GM03348 (cell line): ENCODE results near the gene PTPRN2.

Experiments
- DNase-seq: peaks from one replicate; pipeline ENCODE4 v3.0.0; 2012; ENCODE audit warnings: low spot score

PTPRN2 gene

DNA sequence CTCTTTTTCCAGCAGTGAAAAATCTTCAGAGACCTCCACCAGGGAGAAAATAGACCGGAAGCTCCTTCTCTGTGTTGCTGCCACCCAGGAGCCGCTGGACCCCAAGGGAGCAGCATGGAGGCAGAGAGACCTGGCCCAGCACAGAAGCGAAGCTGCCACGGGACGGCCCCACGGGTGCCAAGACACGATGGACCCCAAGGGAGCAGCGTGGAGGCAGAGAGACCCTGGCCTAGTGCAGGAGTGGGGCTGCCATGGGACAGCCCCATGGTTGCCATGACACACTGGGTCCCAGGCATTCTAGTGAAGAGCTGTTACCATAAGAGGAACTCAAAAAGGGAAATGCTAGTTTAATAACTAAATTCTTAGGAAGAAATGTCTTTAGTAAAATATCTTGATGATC, 186.3 kb downstream of the PTPRN2 start:
- DNase-seq, result no peak

DNA sequence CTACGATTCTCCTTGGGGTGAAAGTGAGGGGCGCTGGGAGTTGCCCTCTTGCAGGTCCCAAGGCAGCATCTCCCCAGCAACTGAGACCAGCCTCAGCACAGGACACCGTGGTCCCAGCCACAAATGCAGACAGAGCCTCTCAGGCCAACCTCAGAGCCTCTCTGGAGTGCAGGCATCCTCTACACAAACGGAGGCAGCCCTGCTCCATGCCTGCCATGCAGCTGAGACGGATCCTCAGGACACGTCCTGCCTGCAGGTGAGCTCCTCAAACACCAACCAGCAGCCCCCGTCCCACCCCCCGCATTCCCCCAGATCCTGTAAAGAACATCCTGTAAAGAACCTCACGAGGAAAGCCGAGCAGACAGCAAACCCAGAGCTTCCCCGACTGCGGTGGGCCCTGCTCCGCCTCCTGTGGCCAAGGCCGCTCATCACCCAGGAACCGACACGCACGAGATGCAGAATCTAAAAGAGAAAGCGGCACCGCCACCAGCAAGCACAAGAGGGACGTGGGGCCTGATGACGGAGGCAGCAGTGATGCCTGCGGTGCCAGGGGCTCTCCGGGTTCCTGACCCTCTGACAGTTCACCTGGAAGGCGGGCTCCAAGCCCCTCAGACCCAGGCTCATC, 186.9 kb downstream of the PTPRN2 start:
- no peak for DNase-seq

DNA sequence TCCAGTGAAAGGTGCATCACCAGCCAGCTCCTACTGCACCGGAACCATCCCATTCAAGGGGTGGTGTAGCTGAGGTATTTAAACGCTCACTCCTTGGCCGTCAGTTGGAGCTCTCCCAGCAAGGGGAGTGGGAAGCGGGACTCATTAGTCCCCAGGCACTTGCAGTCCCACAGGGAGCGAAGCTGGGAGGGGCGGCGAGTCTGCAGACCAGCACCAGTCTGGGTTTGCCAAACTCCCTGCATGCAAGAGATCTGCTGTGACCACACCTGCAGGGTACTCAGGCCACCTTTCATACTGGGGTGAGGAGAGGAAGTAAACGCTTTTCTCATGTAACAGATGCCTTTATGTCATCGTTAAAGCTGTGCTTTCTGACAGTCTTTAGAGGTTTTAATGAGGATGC, 187.9 kb downstream of the PTPRN2 start:
- no peak for DNase-seq

DNA sequence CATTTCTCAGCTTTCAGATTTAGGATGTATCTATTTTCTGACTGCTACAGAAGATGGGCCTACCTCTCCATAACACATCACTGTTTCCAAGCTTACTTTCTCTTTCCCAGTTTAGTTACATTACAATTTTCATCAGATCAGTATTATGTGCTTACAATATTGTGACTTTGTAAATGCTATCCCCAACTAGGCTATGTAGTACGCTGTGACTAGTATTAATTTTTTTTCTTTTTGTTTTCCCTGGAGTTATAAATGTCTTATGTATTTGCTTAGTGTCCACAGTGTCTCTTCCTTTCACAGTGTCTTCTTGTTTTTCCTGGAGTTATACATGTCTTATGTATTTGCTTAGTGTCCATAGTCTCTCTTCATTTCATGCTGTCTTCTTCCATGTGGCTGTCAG, 188.9 kb downstream of the PTPRN2 start:
- DNase-seq, result no peak

DNA sequence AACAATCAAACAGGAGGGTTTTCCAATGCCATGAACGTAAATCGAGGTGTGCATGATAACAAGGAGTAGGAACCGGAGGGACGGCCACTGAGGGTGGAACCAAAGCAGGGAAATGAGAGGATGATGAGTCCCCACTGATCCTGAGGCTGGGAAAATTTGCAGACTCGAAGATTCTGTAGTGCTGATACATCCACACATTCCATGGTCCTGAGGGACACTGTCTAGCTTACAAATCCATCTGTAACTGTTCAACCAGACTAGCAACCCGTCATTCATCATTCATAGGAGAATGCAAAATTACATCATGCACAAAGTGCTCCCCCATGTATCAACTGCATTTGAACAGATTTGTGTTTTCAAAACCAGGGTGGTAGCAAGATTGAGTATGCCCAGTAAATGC, 189.7 kb downstream of the PTPRN2 start:
- no peak for DNase-seq

DNA sequence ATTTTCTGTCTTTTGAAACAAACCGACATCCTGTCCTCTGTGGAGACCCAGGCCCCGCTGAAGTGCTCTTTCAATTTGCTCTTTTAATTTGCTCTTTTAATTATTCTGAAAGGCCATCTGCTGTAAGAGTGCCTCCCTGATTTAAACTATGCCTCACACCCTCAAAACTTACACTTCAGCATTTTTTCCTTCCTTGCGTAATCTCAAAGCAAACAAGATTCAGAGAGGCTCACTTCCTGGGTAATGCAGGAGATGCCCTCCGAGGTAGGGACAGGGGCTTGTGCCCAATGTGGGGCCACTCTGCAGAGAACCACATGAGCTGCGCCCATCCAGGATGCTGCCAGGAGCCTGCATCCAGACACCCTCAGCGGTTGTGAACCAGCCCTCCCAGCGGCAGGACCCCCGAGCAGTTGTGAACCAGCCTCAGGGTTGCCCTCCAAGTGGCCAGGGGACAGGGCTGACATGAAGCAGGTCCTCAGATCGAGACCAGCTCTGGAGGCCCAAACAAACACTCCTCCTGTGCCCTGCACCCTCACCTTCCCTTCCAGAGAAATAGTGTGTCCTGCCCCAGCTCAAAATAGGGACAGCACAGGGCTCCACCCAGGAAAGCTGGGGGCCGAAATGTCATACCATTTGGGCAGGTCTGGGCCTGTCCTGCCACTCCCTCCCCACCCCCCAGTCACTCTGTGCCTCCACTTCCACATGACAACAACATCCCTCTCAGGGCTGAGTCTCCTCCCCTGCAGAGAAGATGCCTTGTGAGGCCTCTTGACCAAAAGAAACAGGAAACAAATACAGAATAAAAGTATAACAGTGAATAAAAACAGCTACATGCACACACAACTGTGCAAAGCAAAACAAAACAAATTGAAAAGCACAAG, 190.4 kb downstream of the PTPRN2 start:
- DNase-seq, result no peak

DNA sequence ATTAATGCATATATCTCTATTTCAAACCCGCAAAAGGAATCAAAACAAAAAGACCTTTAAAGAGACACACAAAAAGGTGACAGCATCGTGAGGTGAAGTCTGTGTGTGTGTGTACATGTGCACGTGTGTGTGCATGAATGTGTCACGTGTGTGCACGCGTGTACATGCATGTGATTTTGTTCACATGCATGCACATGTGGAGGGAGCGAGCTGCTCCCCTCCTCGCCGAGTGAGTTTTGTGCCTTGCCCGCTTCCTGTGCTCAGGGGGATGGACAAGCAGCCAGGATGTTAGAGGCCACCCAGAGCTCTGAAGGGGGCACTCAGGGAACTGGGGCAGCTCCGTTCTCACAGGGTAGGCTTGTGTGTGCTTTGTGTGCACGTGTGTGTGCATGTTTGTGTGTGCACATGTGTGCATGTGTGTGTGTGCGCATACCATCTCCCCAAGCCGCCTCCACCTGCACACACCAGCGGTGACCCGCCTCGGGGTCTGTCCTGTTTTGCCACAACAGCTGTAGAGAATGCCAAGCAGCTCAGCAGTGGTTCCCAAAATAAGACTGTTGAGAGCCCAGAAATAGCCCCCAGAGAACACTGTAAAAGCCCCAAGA, 191.2 kb downstream of the PTPRN2 start:
- no peak for DNase-seq

DNA sequence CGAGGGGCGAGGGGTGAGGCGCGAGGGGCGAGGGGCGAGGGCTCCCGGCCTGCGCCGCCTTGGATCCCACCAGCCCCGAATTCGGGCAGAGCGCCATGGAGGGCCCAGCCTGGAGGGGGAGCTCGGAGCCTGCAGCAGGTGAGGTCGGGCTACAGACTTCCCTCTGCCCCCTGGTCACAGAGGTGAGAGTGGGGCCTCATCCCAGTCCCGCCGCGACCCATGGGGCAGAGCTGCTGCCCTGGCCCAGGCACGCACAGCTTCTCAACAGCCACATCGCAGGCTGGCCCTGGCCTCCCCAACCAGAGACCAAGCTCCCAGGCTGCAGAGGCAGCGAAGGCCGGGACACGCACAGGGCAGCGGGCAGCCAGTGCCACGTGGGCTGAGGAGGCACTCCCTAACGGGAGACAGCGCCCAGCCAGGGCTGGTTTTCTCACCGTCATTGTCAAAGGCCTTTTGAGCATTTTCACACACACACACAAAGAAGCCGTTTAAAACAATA, 191.8 kb downstream of the PTPRN2 start:
- no peak for DNase-seq

DNA sequence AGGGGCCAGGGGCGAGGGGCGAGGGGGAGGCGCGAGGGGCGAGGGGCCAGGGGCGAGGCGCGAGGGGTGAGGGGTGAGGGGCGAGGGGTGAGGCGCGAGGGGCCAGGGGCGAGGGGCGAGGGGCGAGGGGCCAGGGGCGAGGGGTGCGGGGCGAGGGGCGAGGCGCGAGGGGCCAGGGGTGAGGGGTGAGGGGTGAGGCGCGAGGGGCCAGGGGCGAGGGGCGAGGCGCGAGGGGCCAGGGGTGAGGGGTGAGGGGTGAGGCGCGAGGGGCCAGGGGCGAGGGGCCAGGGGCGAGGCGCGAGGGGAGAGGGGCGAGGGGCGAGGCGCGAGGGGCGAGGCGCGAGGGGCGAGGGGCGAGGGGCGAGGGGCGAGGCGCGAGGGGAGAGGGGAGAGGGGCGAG, 192.3 kb downstream of the PTPRN2 start:
- DNase-seq, result no peak

DNA sequence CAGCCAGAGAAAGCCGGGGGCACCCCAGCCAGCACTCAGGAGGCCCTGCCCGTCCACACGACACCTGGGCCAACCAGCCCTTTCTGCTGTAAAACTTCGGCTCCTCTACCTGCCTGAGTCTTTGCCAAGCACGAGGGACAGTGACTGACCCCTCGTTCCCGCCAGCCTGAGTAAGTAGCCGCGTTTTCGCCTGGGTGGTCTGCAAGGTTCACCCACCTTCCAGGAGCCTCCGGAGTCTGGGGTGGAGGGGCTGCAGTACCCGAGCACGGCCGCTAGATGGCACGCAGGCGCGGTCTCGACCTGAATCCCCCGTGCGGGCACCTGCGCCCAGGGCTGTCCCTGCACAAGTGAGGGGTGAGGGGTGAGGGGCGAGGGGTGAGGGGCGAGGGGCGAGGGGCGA, 192.7 kb downstream of the PTPRN2 start:
- DNase-seq, result peak; percentile 29

DNA sequence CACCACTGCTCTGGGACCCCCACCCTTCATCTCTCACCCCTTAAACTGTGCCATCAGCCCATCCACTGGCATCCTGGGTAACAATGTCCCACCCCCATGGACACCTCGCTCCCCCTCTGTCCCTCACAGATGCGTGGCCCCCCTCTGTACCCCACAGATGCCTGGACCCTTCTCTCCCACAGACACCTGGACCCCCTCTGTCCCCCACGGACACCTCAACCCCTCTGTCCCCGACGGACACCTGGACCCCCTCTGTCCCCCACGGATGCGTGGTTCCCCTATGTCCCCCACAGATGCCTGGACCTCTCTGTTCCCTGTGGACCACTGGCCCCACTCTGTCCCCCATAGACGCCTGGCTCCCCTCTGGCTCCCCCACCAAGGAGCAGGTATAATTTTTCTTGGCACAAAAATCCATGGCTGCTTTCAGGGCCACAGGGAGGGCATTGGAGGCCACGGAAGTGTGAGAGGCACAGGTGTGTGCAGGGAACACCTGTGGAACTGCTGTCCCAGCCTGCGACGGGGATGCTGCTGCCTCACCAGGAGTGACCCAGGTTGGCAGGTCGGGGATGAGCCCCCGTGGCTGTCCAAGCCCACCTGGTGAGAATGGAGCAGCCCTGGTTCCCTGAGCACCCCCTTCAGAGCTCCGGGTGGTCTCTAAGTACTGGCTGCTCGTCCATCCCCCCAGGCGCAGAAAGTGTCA, 193.5 kb downstream of the PTPRN2 start:
- no peak for DNase-seq

DNA sequence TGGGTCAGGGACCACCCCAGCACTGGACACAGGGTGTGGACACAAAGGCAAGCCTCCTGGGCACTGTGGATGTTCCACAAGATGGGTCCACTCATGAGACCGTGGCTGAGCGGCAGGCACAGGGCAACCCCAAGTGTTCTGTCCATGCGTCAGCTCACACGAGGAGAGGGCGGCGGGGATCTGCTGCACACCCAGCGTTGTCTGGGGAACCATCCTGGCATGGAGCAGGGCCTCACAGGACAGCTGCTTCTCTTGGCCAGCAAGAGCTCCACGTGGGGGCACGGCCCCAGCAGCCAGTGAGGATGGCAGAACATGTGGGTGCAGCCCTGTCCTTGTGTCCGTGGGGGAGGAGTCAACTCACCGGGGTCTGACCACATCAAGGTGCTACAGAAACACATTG, 195.4 kb downstream of the PTPRN2 start:
- DNase-seq, result no peak

DNA sequence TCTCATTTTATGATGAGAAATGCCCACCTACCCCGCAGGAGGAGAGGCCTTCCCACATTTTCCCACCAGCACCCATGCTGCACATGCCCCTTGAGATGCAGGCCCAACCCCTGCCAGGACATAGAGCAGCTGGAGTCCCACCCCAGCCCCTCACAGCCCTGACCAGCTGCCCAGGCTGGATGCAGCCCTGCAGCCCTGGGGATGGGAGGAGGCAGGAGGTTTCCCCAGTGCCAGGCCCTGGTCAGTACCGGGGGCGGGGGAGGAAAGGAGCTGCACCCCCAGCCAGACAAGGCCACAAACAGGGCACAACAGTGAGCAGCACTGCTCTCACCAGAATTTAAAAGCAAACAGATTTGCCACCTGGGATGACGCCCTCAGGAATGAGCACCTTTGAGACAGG, 196.1 kb downstream of the PTPRN2 start:
- no peak for DNase-seq

DNA sequence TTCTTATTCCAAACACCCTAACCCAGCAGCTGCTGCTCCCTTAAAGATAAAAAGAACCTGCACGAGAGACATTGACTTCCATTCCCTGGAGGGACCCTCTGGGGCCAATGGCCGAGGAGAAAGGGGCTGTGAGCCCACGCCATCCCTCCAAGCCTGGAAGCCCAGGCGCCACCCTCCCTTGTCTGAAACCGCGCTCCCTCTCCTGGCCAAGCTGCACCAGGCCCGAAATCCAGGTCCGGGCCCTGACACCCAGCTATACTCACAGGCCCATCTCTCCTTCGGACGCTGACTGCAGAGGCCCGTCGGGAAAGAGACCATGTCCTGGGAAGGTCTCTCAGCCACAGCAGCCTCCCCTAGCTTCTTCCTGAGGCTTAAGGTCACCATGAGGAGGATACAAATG, 196.5 kb downstream of the PTPRN2 start:
- no peak for DNase-seq

DNA sequence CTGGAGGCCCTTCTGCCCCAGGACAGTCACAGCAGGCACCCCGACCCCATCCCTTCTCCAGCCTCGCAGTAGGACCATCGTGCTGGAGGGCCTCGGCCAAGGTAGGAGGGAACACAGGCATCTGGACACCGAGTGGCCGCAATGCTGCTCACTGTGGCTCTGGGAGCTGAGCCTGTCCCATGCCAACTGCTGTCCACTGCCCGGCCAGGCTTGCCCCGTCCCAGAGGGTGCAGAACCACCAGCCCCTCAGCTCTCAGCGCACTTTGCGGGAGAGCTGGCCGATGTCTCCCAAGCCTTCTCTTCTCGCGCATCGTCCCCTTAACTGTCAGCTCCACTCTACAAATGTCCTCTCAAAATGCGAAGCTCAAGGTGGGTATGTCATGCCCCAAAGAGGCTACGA, 197.2 kb downstream of the PTPRN2 start:
- no peak for DNase-seq

DNA sequence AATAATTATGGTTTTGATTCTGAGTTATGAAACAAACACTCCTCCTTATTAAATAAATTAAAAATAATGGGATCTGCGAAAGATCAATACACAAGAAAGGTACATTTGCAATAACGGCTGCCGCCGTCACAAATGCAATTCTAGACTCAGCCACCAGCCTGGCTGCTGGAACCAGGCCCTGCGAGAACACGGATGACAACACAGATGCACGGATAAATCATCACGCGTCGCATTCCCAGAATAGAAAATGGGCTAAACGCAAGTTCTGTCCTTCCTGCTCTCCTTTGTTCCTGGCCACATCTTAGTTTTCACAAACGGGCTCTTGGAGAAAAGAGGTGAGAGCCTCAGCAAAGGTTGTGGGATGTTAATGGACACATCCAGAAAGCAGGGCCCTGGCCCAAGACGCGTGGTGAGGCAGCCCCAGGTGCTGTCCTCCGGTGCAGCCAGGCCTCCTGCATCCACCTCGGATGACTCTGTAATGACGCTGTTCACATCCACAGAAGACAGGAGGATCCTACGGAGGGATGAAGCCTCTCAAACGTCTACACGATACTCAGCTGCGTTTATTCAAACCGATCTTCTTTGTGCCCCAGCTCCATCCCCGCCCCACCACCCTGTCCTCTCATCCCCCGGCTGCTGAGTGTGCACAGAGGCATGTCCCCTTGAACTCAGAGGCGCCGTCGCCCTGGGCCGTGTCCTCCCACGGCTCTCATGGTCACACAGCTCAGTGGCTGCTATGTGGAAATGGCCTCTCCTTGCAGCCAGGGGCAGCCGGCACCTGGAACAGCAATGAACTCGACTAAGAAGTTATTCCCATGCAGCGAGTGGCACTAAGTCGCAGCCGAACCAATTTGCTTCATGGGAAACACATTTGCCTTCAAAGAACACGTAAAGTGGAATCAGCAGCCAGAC, 197.9 kb downstream of the PTPRN2 start:
- DNase-seq, result no peak

DNA sequence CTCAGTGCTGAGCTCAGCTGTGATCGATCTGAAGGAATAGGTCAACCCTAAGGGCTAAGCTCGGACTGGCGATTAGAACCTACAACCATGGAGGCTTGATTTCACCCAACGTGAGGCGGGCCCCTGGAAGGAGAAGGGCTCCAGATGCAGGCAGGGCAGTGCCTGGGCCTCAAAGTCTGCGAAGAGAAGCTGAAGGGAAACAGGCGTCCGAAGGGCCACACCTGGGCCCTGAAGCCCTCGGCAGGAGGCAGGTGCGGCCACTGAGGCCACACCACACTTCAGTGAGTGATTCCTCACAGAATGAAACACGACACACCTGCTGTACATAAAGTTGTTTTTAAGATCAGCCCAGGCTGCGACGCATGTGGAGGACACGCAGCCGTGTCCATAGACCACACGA, 198.7 kb downstream of the PTPRN2 start:
- DNase-seq, result no peak

DNA sequence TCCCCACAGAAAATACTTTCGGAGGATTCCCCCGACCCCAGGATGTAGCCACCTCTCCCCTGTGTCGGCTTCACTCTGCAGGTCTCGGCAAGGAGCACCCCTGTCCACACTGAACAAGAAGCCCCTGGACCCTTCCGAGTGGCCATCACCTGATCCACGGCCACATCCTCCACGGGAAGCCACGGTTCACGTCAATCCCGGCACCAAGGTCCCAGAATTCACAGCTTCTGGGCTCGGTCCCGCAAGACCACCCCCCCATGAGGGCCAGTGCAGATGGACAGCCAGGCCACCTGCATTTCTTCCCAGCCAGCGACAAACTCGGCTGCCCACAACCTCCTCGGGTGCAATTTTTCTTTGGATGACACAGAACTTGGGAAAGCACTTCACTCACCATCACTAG, 199.6 kb downstream of the PTPRN2 start:
- no peak for DNase-seq

DNA sequence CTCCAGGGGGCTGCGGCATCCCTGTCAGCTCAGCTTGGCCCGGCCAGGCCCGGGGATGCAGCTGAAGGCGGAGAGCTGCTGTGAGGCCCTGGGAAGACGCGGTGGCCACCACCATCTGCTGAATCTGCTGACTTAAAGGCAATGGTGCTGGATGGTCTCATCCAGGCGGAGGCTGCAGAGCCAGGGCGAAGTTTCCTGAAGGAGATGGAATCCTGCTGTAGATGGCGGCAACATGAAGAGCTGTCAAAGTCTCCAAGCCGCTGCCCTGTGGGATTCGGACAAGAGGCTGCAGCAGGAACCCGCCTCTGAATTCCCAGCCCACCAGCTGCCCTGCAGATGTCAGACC, 200.1 kb downstream of the PTPRN2 start:
- DNase-seq, result no peak

DNA sequence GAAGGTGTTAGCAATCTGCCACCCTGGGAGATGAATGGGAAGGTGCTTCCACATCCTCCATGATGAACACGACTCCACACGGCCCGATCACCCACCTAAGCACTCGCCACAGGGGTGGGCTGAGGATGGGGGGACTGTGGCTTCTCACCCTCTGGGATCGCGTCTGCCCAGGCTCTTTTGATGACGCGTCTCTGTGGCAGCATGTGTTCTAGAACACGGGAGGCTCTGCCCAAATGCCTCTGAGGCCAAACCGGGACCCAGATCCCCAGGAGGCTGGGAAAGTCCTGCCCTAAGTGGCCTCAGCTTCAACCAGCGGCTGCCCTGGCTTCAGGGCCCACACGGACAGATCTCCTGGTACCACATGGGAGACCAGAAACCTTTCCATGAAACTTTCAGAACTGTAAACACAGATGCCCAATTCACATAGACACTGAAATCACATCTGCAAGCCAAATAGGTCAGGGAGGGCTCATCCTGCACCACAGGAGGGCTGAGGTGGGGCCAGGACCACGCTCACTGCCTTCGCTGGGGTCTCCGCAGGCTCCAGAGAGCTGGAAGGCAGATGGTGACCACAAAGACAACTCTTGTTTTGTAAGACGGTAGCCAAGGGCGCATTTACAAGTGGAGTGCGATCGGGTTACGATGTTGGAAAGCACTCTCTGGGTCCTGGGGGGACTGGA, 200.6 kb downstream of the PTPRN2 start:
- no peak for DNase-seq

DNA sequence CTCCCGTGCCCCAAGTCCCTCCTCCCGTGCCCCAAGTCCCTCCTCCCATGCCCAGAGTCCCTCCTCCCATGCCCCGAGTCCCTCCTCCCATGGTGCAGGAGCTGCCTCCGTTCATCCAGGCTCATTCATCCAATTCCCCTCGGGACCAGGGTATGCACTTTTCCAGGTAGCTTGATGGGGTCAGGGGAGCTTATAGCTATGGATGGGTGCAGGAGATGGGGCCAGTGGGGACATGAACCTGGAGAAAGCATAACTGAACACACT, 201.3 kb downstream of the PTPRN2 start:
- DNase-seq, result no peak
